Neural cell (in vitro differentiated cells): ENCODE measurements around the gene UHRF1. TPM values are rescaled to one million over a fixed set of nuclear protein-coding genes. Genes with fewer than 3 reads are reported as not detected.

Source experiments
- H2AFZ ChIP-seq: fragments of 200-600, 300-800 bp; sonication (generic), shearing (Covaris generic); 2 replicates; pipeline ENCODE4 v1.6.0; 2014; ENCODE audit warnings: low read depth, mild to moderate bottlenecking, antibody characterized with exemption, low read length, moderate library complexity
- H3F3A ChIP-seq: fragments of 200-600 bp; shearing (Covaris generic); 2 replicates; pipeline ENCODE4 v1.6.1; 2016; ENCODE audit warnings: mild to moderate bottlenecking, moderate library complexity, mixed read lengths, antibody characterized with exemption, low read length; ENCODE audit not compliant: insufficient read depth, poor library complexity, severe bottlenecking
- H3K27ac ChIP-seq: fragments of 200-600, 300-800 bp; sonication (generic), shearing (Covaris generic); 2 replicates; pipeline ENCODE4 v1.5.1; 2014; ENCODE audit warnings: mild to moderate bottlenecking, low read length, moderate library complexity
- H3K27me3 ChIP-seq: fragments of 300-800, 200-600 bp; sonication (generic), shearing (Covaris generic); 2 replicates; pipeline ENCODE4 v1.6.0; 2014; ENCODE audit warnings: mild to moderate bottlenecking, low read depth, low read length, moderate library complexity; ENCODE audit not compliant: insufficient read depth
- H3K36me3 ChIP-seq: fragments of 300-800, 200-600 bp; sonication (generic), shearing (Covaris generic); 2 replicates; pipeline ENCODE4 v1.5.1; 2014; ENCODE audit warnings: mild to moderate bottlenecking, antibody characterized with exemption, low read length, moderate library complexity; ENCODE audit not compliant: insufficient read depth
- H3K4me2 ChIP-seq: fragments of 300-800, 200-600 bp; sonication (generic), shearing (Covaris generic); 2 replicates; pipeline ENCODE4 v1.6.0; 2014; ENCODE audit warnings: mild to moderate bottlenecking, low read length
- H3K4me3 ChIP-seq: fragments of 300-800, 200-600 bp; sonication (generic), shearing (Covaris generic); 2 replicates; pipeline ENCODE4 v1.5.1; 2014; ENCODE audit warnings: mild to moderate bottlenecking, low read length, moderate library complexity
- H3K79me2 ChIP-seq: fragments of 200-600 bp; shearing (Covaris generic); replicated peaks from 2 replicates; pipeline ENCODE4 v1.6.0; 2014; ENCODE audit warnings: mild to moderate bottlenecking, low read length, moderate library complexity; ENCODE audit not compliant: insufficient read depth
- H3K9ac ChIP-seq: fragments of 300-800, 200-600 bp; sonication (generic), shearing (Covaris generic); 2 replicates; pipeline ENCODE4 v1.6.1; 2016; ENCODE audit warnings: mild to moderate bottlenecking, low read length, mixed read lengths
- H3K9me2 ChIP-seq: fragments of 200-600 bp; shearing (Covaris generic); 2 replicates; pipeline ENCODE4 v1.6.1; 2016; ENCODE audit warnings: mild to moderate bottlenecking, low read length, mixed read lengths; ENCODE audit not compliant: insufficient read depth
- H3K9me3 ChIP-seq: fragments of 200-600, 300-800 bp; sonication (generic), shearing (Covaris generic); 2 replicates; pipeline ENCODE4 v1.6.1; 2016; ENCODE audit warnings: mild to moderate bottlenecking, mixed run types, low read length, moderate library complexity, mixed read lengths
- H4K20me1 ChIP-seq: fragments of 200-600 bp; shearing (Covaris generic); 2 replicates; pipeline ENCODE4 v1.6.1; 2016; ENCODE audit warnings: mild to moderate bottlenecking, mixed run types; ENCODE audit not compliant: insufficient read depth
- CTCF ChIP-seq: fragments of 450-650 bp; IDR thresholded peaks from 2 replicates; pipeline ENCODE4 v1.5.1; 2014; ENCODE audit warnings: antibody characterized with exemption, mild to moderate bottlenecking, moderate library complexity; ENCODE audit not compliant: poor library complexity, severe bottlenecking
- EP300 ChIP-seq: fragments of 450-650 bp; conservative IDR thresholded peaks from 2 replicates; pipeline ENCODE4 v1.6.1; 2014; ENCODE audit warnings: antibody characterized with exemption, mild to moderate bottlenecking, moderate library complexity; ENCODE audit not compliant: poor library complexity, severe bottlenecking
- EZH2 ChIP-seq: fragments of 200-600, 300-800 bp; shearing (Covaris generic), sonication (generic); IDR thresholded peaks from 2 replicates; pipeline ENCODE4 v1.6.1; 2014; ENCODE audit warnings: antibody characterized with exemption, low read length, borderline replicate concordance, mild to moderate bottlenecking; ENCODE audit not compliant: insufficient read depth, poor library complexity, severe bottlenecking
- MXI1 ChIP-seq: fragments of 450-650 bp; conservative IDR thresholded peaks from 2 replicates; pipeline ENCODE4 v1.6.1; 2014; ENCODE audit warnings: antibody characterized with exemption, mild to moderate bottlenecking; ENCODE audit not compliant: poor library complexity, severe bottlenecking
- POLR2AphosphoS5 ChIP-seq: IDR thresholded peaks from 2 replicates; pipeline ENCODE4 v1.6.1; 2012
- RAD21 ChIP-seq: fragments of 450-650 bp; conservative IDR thresholded peaks from 2 replicates; pipeline ENCODE4 v1.6.1; 2014; ENCODE audit warnings: antibody characterized with exemption, mild to moderate bottlenecking, moderate library complexity
- REST ChIP-seq: IDR thresholded peaks from 2 replicates; pipeline ENCODE4 v1.6.1; 2012; ENCODE audit warnings: borderline replicate concordance
- SMC3 ChIP-seq: fragments of 450-650 bp; conservative IDR thresholded peaks from 2 replicates; pipeline ENCODE4 v1.6.1; 2014; ENCODE audit warnings: antibody characterized with exemption, mild to moderate bottlenecking, moderate library complexity; ENCODE audit not compliant: poor library complexity
- TAF1 ChIP-seq: IDR thresholded peaks from 2 replicates; pipeline ENCODE4 v1.6.1; 2012; ENCODE audit warnings: low read depth
- polyA plus RNA-seq: library from polyadenylated mRNA; depleted of rRNA; stranded (reverse); fragments of >200 nt; gene quantifications from 2 replicates; pipeline ENCODE4 v1.2.3, GENCODE V29; 2014

Gene UHRF1
- polyA plus RNA-seq, 1 donor from 2014 or later, result 3.0 TPM

GRCh38 chr19:5005096-5005495 is 95.8 kb downstream of the UHRF1 start:
- no peaks in the 10 kb centered on the region for H3K9me3 ChIP-seq
- H4K20me1 ChIP-seq, result no peaks in the 10 kb centered on the region
- H3K27me3 ChIP-seq, result no peaks in the 10 kb centered on the region

GRCh38 chr19:5006201-5006600 is 96.9 kb downstream of the UHRF1 start:
- Histone ChIP-seq H3F3A (no peaks in the 10 kb centered on the region), H3K79me2 (peaks cover 50% of the 10 kb centered on the region), H3K9ac (no peak overlapping the region), H3K27ac (no peak overlapping the region), H3K4me2 (no peak overlapping the region), H3K9me3 (no peaks in the 10 kb centered on the region), H3K9me2 (no peaks in the 10 kb centered on the region), H3K27me3 (no peaks in the 10 kb centered on the region), H4K20me1 (no peaks in the 10 kb centered on the region), H3K4me3 (no peak overlapping the region), H2AFZ (no peak overlapping the region), H3K36me3 (no peaks in the 10 kb centered on the region)
- TF ChIP-seq TAF1, result no peak
- TF ChIP-seq POLR2AphosphoS5, result no peak
- TF ChIP-seq SMC3, result no peak
- TF ChIP-seq REST, result no peak
- no peak for TF ChIP-seq RAD21
- no peak for TF ChIP-seq CTCF
- TF ChIP-seq EP300, result no peak

More at GRCh38 chr19:5005096-5005495, 95.8 kb downstream of the UHRF1 start:
- peaks cover 44% of the 10 kb centered on the region for H3K79me2 ChIP-seq
- H3K4me3 ChIP-seq, result no peak overlapping the region
- H3K9me2 ChIP-seq, result no peaks in the 10 kb centered on the region
- no peak overlapping the region for H3K4me2 ChIP-seq
- H3K36me3 ChIP-seq, result no peaks in the 10 kb centered on the region
- TF ChIP-seq REST (no peak), TAF1 (no peak), RAD21 (no peak), SMC3 (no peak), CTCF (no peak), MXI1 (no peak), EZH2 (no peak), POLR2AphosphoS5 (no peak), EP300 (no peak)
- H3K27ac ChIP-seq, result no peak overlapping the region
- no peak overlapping the region for H3K9ac ChIP-seq
- H3F3A ChIP-seq, result no peaks in the 10 kb centered on the region
- no peak overlapping the region for H2AFZ ChIP-seq
